AG04450 (cell line): ENCODE data around the gene AKAP6. TPM values are rescaled to one million over a fixed set of nuclear protein-coding genes. Genes with fewer than 3 reads are reported as not detected.

Source experiments
- CTCF ChIA-PET: fragments of 300-600, 350-600 bp; formaldehyde crosslinking; extraction: SDS; loops from one replicate; lab custom pipeline; 2022; ENCODE audit warnings: antibody characterized with exemption, inconsistent platforms; lab: Charles Lee
- POLR2A ChIA-PET: fragments of 350-600 bp; formaldehyde crosslinking; extraction: SDS; loops from one replicate; lab custom pipeline; 2021; ENCODE audit warnings: antibody characterized with exemption, inconsistent platforms; lab: Yijun Ruan, JAX
- DNase-seq: peaks from one replicate; pipeline ENCODE4 v3.0.0-alpha.2; 2011; ENCODE audit warnings: low read depth, low spot score
- H3K27ac ChIP-seq: one replicate; pipeline ENCODE4 v1.5.1; 2012; ENCODE audit warnings: low read depth, low read length, control low read depth
- H3K27me3 ChIP-seq: one replicate; pipeline ENCODE4 v1.6.0; 2012; ENCODE audit warnings: low read length; ENCODE audit not compliant: control insufficient read depth, insufficient read depth
- H3K4me3 ChIP-seq: 2 replicates; pipeline ENCODE4 v1.5.1; 2011; ENCODE audit warnings: mild to moderate bottlenecking, low read depth, low read length, control low read depth
- H3K9me3 ChIP-seq: 2 replicates; pipeline ENCODE4 v1.5.1; 2012; ENCODE audit warnings: low read length; ENCODE audit not compliant: control insufficient read depth, insufficient read depth
- polyA plus RNA-seq: library from polyadenylated mRNA; depleted of rRNA; stranded (reverse); fragments of >200 nt; gene quantifications from 2 replicates; pipeline ENCODE4 v1.2.3, GENCODE V29; 2011
- TF ChIP-seq, protein P1 (sequence below): IDR thresholded peaks from 2 replicates; pipeline ENCODE4 v1.5.1; 2011; ENCODE audit warnings: low read depth, low read length, control low read depth, inconsistent platforms

Gene AKAP6
- polyA plus RNA-seq, 1 experiment = 0.78 TPM

DNA sequence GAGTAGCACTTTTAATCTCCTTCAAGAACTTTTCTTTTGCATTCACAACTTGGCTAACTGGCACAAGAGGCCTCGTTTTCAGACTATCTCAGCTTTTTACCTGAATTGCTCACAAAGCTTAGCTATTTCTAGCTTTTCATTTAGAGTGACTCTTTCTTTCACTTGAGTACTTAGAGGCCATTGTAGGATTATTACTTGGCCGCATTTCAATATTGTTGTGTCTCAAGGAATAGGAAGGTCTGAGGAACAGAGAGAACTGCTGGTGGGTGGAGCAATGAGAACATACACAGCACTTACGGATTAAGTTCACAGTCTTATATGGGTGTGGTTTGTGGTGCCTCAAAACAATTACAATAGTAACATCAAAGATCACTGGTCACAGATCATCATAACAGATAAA, 384.8 kb downstream of the AKAP6 start:
- POLR2A ChIA-PET = no interaction called here
- TF ChIP-seq, protein P1, sequence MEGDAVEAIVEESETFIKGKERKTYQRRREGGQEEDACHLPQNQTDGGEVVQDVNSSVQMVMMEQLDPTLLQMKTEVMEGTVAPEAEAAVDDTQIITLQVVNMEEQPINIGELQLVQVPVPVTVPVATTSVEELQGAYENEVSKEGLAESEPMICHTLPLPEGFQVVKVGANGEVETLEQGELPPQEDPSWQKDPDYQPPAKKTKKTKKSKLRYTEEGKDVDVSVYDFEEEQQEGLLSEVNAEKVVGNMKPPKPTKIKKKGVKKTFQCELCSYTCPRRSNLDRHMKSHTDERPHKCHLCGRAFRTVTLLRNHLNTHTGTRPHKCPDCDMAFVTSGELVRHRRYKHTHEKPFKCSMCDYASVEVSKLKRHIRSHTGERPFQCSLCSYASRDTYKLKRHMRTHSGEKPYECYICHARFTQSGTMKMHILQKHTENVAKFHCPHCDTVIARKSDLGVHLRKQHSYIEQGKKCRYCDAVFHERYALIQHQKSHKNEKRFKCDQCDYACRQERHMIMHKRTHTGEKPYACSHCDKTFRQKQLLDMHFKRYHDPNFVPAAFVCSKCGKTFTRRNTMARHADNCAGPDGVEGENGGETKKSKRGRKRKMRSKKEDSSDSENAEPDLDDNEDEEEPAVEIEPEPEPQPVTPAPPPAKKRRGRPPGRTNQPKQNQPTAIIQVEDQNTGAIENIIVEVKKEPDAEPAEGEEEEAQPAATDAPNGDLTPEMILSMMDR = no peak
- Histone ChIP-seq H3K4me3 (no peak overlapping the region), H3K9me3 (no peaks in the 10 kb centered on the region), H3K27me3 (no peaks in the 10 kb centered on the region), H3K27ac (no peak overlapping the region)
- CTCF ChIA-PET = interaction anchor here (0.6 kb wide), 1 partner anchor 21 kb away, joined by 3 read pairs; no protein-coding TSS in a partner anchor
- DNase-seq = no peak

- H3K27me3 ChIP-seq = no peaks in the 10 kb centered on the region
- DNase-seq = no peak
These were observed 390.5 kb downstream of the AKAP6 start for GRCh38 chr14:32719601-32720000.

DNA sequence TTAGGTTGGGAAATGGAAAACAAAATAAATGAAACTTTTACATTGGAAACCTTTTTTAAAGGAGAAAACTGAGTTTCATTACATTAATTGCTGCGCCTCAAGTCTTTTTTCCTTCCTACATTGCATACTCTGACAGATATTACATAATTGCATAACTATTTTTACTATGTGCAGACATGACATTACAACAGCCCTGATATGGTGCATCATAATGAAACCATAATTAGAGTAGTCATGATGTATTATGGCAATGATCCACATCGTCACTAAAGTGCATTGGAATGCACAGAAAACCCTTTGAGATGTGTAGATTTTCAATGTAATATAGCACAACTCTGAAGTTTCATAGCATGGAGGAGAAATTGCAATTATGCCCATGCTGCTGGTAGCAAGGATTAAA, 391.8 kb downstream of the AKAP6 start:
- DNase-seq = no peak
- POLR2A ChIA-PET = no interaction called here
- no peak overlapping the region for H3K4me3 ChIP-seq
- TF ChIP-seq, protein P1 = no peak
- H3K27ac ChIP-seq = no peak overlapping the region
- H3K9me3 ChIP-seq = no peaks in the 10 kb centered on the region
- CTCF ChIA-PET = no interaction called here
- no peaks in the 10 kb centered on the region for H3K27me3 ChIP-seq

More at GRCh38 chr14:32719601-32720000, 390.5 kb downstream of the AKAP6 start:
- no peak overlapping the region for H3K27ac ChIP-seq
- POLR2A ChIA-PET = no interaction called here
- no peaks in the 10 kb centered on the region for H3K9me3 ChIP-seq
- TF ChIP-seq, protein P1 = no peak
- CTCF ChIA-PET = no interaction called here
- no peak overlapping the region for H3K4me3 ChIP-seq

DNA sequence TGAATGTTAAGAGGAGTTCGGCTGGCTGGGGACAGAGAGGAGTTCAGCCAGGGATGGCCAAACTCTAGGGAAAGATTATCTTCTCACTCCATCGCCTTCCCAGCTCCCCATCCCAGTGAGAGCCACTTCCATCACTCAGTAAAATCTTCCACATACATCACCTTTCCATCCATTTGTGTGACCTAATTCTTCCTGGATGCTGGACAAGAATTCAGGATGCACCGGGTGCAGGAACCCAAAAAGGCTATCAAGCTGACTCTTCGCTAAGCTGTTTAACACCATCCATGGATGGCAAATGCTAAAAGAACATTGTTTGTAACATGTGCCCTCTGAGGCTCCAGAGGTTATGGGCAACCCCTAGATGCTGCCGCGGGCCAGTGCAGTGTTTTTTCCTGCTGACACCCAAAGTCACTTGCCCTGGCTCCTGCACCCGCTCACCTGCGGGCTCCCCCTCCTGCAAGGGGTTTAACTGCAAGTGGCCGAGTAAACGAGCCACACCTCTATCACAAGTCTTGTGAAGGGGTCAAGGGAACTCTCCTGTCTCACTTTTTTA, 393.6 kb downstream of the AKAP6 start:
- TF ChIP-seq, protein P1 = no peak
- ChIA-PET CTCF (no interaction called here), POLR2A (no interaction called here)
- Histone ChIP-seq H3K4me3 (no peak overlapping the region), H3K27me3 (no peaks in the 10 kb centered on the region), H3K9me3 (no peaks in the 10 kb centered on the region), H3K27ac (no peak overlapping the region)
- DNase-seq = no peak

GRCh38 chr14:32724867-32725471, 395.9 kb downstream of the AKAP6 start:
- no peak overlapping the region for H3K27ac ChIP-seq
- ChIA-PET CTCF (interaction anchor here (1.8 kb wide), 1 partner anchor 136 kb away, joined by 5 read pairs; no protein-coding TSS in a partner anchor), POLR2A (interaction anchor here (0.6 kb wide), 1 partner anchor 119 kb away, joined by 3 read pairs; no protein-coding TSS in a partner anchor)
- DNase-seq = no peak
- H3K27me3 ChIP-seq = no peaks in the 10 kb centered on the region
- TF ChIP-seq, protein P1 = no peak
- H3K4me3 ChIP-seq = peak overlapping the region; percentile 20; the same call in 1 of the 2 replicates
- H3K9me3 ChIP-seq = no peaks in the 10 kb centered on the region
